Right atrium auricular region (tissue), 2 donors: ENCODE data around the gene PIGH. TPM values are rescaled to one million over a fixed set of nuclear protein-coding genes. Genes with fewer than 3 reads are reported as not detected.
A peak's percentile ranks its signal among the peaks of the same experiment; 100 is the strongest.
"Not testable (repeated sequence)": the region's sequence is repeated elsewhere in the genome, so short reads cannot be mapped to it uniquely, and the experiment has no call there.

Experiments used
- DNase-seq: peaks from one replicate; pipeline ENCODE4 v3.0.0-alpha.2; 2019; ENCODE audit warnings: low spot score
- H3K27ac ChIP-seq, 2 donors: fragments of 200-600 bp; sonication (generic); 1 replicate in 1 of 2; 2 replicates in 1 of 2; pipeline ENCODE4 v1.5.1; 2016 to 2019
- H3K27me3 ChIP-seq, 2 donors: fragments of 200-600 bp; sonication (generic); one replicate each; pipeline versions ENCODE4 v1.5.1 to v1.6.0; 2017 to 2019
- H3K36me3 ChIP-seq: fragments of 200-600 bp; sonication (generic); one replicate; pipeline ENCODE4 v1.5.1; 2016
- H3K4me1 ChIP-seq, 2 donors: fragments of 200-600 bp; sonication (generic); one replicate each; pipeline versions ENCODE4 v1.5.1 to v1.6.0; 2017 to 2019
- H3K4me3 ChIP-seq, 2 donors: fragments of 200-600 bp; sonication (generic); 1 replicate in 1 of 2; 2 replicates in 1 of 2; pipeline ENCODE4 v1.5.1; 2017 to 2019; ENCODE audit warnings: mild to moderate bottlenecking in 1 of 2, moderate library complexity in 1 of 2
- H3K9me3 ChIP-seq, 2 donors: fragments of 200-600 bp; sonication (generic); one replicate each; pipeline ENCODE4 v1.5.1; 2019
- total RNA-seq, 2 donors: library from RNA; depleted of rRNA; stranded (reverse); fragments of >200 nt; gene quantifications; one replicate each; pipeline ENCODE4 v1.1.0, GENCODE V29; 2016
- TF ChIP-seq, protein P1 (sequence below), 2 donors: fragments of 200-600 bp; sonication (generic); IDR thresholded peaks; one replicate each; pipeline ENCODE4 v1.5.1; 2019; ENCODE audit warnings: antibody characterized with exemption in 2 of 2

PIGH gene
- total RNA-seq, 2 donors from 2014 or later: 13.8 to 15.3 TPM

DNA sequence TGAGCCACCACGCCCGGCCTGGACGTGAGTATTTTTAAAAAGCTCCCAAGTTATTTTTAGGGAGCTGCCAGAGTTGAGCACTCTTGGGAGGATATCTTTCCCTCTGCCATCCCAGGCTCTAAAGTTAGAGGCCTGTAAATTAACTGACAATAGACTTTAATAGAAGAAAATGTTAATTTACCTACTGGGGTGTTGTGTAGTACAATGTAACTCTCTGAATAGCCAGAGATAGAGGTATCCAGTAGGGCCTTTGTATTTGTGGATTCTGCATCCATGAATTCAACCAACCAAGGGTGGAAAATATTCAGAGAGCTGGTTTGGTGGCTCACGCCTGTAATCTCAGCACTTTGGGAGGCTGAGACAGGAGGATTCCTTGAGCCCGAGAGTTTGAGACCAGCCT, 7.6 kb upstream of the PIGH start:
- TF ChIP-seq, protein P1, sequence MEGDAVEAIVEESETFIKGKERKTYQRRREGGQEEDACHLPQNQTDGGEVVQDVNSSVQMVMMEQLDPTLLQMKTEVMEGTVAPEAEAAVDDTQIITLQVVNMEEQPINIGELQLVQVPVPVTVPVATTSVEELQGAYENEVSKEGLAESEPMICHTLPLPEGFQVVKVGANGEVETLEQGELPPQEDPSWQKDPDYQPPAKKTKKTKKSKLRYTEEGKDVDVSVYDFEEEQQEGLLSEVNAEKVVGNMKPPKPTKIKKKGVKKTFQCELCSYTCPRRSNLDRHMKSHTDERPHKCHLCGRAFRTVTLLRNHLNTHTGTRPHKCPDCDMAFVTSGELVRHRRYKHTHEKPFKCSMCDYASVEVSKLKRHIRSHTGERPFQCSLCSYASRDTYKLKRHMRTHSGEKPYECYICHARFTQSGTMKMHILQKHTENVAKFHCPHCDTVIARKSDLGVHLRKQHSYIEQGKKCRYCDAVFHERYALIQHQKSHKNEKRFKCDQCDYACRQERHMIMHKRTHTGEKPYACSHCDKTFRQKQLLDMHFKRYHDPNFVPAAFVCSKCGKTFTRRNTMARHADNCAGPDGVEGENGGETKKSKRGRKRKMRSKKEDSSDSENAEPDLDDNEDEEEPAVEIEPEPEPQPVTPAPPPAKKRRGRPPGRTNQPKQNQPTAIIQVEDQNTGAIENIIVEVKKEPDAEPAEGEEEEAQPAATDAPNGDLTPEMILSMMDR (IDR thresholded peaks at IDR 0.05): no peak

DNA sequence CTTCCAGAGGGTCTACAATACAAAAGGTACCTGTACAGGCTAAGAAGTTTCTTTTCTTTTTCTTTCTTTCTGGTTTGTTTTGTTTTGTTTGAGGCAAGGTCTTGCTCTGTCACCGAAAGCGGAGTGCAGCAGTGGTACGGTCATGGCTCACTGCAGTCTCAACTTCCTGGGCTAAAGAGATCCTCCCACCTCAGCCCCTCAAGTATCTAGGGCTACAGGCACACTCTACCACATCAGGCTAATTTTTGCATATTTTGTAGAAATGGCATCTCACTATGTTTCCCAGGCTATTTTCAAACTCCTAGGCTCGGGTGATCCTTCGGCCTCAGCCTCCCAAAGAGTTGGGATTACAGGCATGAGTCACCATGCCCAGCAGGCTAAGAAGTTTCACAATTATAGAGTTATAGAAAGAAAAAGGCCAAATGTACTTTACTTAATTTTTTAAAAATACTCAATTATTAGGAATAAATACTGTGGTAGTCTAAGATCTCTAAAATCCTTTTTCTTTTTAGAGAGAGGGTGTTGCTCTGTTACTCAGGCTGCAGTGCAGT, 3.0 kb upstream of the PIGH start:
- Histone ChIP-seq H3K4me3 (no peak overlapping the region), H3K4me1 (peaks cover 0 to 13% of the 10 kb centered on the region in 2 donors), H3K27me3 (no peaks in the 10 kb centered on the region), H3K27ac (no peak overlapping the region), H3K9me3 (no peaks in the 10 kb centered on the region), H3K36me3 (no peaks in the 10 kb centered on the region)
- TF ChIP-seq, protein P1 (IDR thresholded peaks at IDR 0.05): no peak
- no peak for DNase-seq

More for the DNA sequence above, 7.6 kb upstream of the PIGH start:
- DNase-seq: no peak
- Histone ChIP-seq H3K27ac (no peak overlapping the region), H3K9me3 (no peaks in the 10 kb centered on the region), H3K4me3 (no peak overlapping the region), H3K27me3 (no peaks in the 10 kb centered on the region), H3K4me1 (no peaks in the 10 kb centered on the region), H3K36me3 (no peaks in the 10 kb centered on the region)

DNA sequence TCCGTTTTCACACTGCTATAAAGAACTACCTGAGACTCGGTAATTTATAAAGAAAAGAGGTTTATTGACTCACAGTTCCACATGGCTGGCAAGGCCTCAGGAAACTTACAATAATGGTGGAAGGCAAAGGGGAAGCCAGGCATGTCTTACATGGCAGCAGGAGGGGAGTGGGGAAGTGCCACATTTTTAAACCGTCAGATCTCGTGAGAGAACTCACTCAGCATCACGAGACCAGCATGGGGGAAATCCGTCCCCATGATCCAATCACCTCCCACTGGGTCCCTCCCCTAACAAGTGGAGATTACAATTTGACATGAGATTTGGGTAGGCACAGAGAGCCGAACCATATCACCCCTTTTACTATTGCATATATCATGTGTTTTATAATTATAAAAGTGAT, 2.0 kb upstream of the PIGH start:
- DNase-seq: no peak
- no peaks in the 10 kb centered on the region for H3K36me3 ChIP-seq
- H3K27ac ChIP-seq: no peak overlapping the region
- H3K27me3 ChIP-seq: no peaks in the 10 kb centered on the region
- peaks cover 0 to 13% of the 10 kb centered on the region in 2 donors for H3K4me1 ChIP-seq
- TF ChIP-seq, protein P1 (IDR thresholded peaks at IDR 0.05): no peak
- H3K9me3 ChIP-seq: no peaks in the 10 kb centered on the region
- H3K4me3 ChIP-seq: no peak overlapping the region

DNA sequence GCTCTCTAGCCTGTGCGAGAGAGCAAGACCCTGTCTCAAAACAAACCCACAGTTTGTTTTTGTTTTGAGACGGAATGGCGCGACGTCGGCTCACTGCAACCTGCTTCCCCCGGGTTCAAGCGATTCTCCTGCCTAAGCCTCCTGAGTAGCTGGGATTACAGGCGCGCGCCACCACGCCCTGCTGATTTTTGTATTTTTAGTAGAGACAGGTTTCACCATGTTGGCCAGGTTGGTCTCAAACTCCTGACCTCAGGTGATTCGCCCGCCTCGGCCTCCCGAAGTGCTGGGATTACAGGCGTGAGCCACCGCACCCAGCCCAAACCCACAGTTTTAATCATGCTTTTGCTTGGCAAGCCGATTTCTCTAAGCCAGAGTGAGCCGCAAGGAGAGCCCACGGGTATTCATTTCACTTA, 500 bp upstream of the PIGH start:
- not testable (repeated sequence) for H3K9me3 ChIP-seq, H3K36me3 ChIP-seq, H3K27me3 ChIP-seq
- Histone ChIP-seq H3K4me3 (peak overlapping the region; percentile 89 to 92), H3K27ac (peak overlapping the region; percentile 94 to 95), H3K4me1 (peaks cover 0 to 13% of the 10 kb centered on the region in 2 donors)
- DNase-seq: peak; percentile 51

DNA sequence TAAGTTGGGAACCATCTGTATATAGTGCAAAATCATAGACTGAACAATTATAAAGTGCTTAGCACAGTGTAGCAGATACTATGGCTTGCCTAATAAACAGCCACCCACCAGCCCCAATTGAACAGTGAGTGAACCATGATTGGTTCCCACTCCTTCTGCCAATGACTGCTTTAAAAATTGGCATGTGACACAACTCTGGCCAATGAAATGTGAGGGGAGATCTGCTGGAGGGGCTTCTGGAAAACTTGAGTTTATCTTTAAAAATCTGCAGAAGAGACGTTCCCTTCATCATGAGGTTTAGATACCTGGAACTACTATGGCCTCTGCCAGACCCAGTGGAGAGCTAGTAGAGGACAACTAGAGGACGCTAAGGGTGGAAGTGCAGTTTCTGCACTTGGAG, 4.7 kb downstream of the PIGH start:
- Histone ChIP-seq H3K9me3 (no peaks in the 10 kb centered on the region), H3K27ac (no peak overlapping the region), H3K4me1 (peaks cover 0 to 10% of the 10 kb centered on the region in 2 donors), H3K4me3 (no peak overlapping the region), H3K27me3 (no peaks in the 10 kb centered on the region), H3K36me3 (peaks cover 21% of the 10 kb centered on the region)
- TF ChIP-seq, protein P1 (IDR thresholded peaks at IDR 0.05): no peak
- DNase-seq: no peak

DNA sequence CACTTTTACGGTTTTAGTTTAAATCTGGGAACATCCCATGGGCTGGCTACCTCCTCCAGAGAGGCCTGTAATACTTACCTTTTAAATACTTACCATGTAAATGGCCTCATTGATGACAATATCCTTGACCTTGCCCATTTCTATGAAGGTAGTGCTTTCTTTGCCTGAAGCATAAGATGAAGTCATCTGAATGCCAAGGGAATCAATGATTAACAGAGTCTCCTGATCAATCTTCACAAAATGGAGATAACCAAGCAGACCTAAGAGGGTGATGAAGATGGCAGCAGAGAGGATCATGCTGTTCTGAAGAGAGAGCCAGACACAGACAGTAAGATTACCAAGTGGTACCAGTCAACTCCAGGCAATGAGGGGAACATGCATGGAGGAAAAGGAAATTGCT, 6.4 kb downstream of the PIGH start:
- H3K4me1 ChIP-seq, DNase-seq, H3K27me3 ChIP-seq, H3K4me3 ChIP-seq, H3K9me3 ChIP-seq, H3K27ac ChIP-seq: not testable (repeated sequence)
- peaks cover 39% of the 10 kb centered on the region for H3K36me3 ChIP-seq

DNA sequence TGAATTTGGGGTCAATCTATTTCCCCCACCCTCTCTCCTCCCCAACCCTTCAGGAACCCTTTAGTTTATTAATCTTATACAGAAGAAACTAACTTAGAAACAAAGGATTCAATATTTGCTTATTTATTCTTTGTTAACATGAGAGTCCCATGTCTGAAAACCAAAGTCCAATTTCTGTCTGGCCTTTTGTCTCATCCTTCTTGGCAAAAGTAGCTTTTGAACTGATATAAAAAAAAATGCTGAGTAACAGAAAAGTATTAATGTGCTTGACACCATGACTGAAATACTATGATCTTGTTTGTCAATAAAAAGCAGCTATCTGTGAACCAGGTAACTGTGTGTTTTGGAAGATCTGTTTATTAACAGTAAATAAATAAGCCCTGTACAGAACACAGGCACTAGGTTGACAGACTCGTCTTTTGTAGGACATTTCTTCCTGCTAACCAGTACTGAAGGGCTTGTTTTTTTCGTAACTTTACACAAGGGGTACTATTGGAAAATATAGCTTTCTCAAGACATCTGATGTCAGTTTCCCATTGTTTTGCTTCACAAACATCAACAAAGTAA, 10.8 kb downstream of the PIGH start:
- H3K27me3 ChIP-seq: no peaks in the 10 kb centered on the region
- H3K9me3 ChIP-seq: no peaks in the 10 kb centered on the region
- no peak overlapping the region for H3K27ac ChIP-seq
- peaks cover 49% of the 10 kb centered on the region for H3K36me3 ChIP-seq
- H3K4me3 ChIP-seq: no peak overlapping the region
- no peaks in the 10 kb centered on the region for H3K4me1 ChIP-seq
- TF ChIP-seq, protein P1 (IDR thresholded peaks at IDR 0.05): no peak
- DNase-seq: no peak
